GM08714 (cell line): ENCODE measurements around the gene EPGN.

ENCODE experiments used
- H3K4me3 ChIP-seq: fragments of 200-500 bp; sonication (Bioruptor generic); 2 replicates; pipeline ENCODE4 v1.5.1; 2014; ENCODE audit warnings: mild to moderate bottlenecking, low read length, inconsistent platforms
- ZNF274 ChIP-seq: IDR thresholded peaks from 2 replicates; pipeline ENCODE4 v1.6.1; 2012; ENCODE audit warnings: mild to moderate bottlenecking, low read depth, low read length

The EPGN gene

DNA sequence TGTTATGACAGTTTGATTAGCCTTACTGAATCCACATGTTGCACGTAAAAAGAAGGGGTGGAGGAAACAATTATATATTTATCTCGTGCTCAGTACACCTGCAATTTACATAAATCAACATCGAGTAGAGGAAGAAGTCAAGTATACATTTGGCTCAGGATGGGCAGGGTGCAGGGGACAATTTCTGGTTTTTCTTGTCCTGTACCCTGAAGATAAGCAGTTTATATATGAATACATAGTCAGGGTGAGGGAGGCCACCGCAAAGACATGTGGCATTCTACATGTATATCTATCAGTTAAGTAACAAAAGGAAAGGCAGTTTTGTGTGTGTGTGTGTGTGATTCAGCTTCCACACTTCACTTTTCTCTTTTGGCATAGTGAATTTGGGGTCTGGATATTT, 45.6 kb downstream of the EPGN start:
- no peak for TF ChIP-seq ZNF274
- no peak overlapping the region for H3K4me3 ChIP-seq

DNA sequence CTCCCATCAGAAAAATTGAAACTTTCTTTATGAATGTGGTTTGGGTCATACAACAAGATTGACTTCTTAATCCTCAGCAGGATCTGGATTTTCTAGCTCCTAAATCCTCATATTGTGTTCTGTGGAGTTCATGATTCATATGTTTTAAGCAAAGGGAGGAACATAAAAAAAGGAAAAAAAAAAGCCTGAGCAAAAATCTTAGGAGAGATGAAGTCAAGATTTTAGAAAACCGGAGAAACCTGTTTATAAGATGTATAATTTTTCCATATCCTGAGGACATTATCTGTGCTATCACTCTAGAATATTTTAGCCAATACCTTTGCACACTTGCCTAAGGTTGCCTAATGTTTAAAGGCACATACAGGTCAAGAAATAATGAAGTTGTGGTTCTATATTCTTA, 49.7 kb downstream of the EPGN start:
- H3K4me3 ChIP-seq = no peak overlapping the region
- TF ChIP-seq ZNF274 = no peak

- no peak overlapping the region for H3K4me3 ChIP-seq
- no peak for TF ChIP-seq ZNF274
Observed at GRCh38 chr4:74361671-74362070, 53.4 kb downstream of the EPGN start.

GRCh38 chr4:74362347-74362746, 54.1 kb downstream of the EPGN start:
- no peak overlapping the region for H3K4me3 ChIP-seq
- no peak for TF ChIP-seq ZNF274

DNA sequence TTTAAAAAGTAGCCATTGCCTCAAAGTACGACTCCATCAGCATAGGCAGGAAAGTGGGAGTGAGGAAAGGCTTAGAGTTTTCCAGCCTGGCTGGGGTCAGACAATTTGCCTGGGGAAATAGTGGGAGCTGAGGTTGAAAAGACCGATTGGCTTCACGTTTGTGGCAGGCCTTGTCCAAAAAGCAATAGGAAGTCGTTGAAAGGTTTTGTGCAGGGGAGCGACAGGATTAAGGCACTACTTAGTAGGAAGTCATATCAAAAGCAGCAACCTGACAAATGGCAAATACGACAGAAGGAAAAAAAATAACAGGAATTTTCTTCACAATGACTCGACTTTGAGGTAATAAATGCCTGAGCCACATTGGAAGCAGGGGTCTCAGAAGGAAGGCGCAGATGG, 56.0 kb downstream of the EPGN start:
- no peak for TF ChIP-seq ZNF274
- H3K4me3 ChIP-seq = peak overlapping the region; percentile 23; the same call in 1 of the 2 replicates

GRCh38 chr4:74364652-74365491, 56.6 kb downstream of the EPGN start, which contains the start of gene EREG:
Gene EREG (plus strand): TSS chr4:74365145. CDS start chr4:74365309, 164 bp downstream.
- TF ChIP-seq ZNF274 = no peak
- peak within 1 kb of the TSS; percentile 52; the same call in 1 of the 2 replicates for H3K4me3 ChIP-seq

GRCh38 chr4:74365761-74366160, 57.5 kb downstream of the EPGN start:
- TF ChIP-seq ZNF274 = no peak
- peak overlapping the region; percentile 52; the same call in 1 of the 2 replicates for H3K4me3 ChIP-seq
